ENCODE measurements around the gene GART. TPM values are rescaled to one million over a fixed set of nuclear protein-coding genes. Genes with fewer than 3 reads are reported as not detected.

The GART gene
- total RNA-seq, 1 donor from 2014 or later = 103 TPM

DNA sequence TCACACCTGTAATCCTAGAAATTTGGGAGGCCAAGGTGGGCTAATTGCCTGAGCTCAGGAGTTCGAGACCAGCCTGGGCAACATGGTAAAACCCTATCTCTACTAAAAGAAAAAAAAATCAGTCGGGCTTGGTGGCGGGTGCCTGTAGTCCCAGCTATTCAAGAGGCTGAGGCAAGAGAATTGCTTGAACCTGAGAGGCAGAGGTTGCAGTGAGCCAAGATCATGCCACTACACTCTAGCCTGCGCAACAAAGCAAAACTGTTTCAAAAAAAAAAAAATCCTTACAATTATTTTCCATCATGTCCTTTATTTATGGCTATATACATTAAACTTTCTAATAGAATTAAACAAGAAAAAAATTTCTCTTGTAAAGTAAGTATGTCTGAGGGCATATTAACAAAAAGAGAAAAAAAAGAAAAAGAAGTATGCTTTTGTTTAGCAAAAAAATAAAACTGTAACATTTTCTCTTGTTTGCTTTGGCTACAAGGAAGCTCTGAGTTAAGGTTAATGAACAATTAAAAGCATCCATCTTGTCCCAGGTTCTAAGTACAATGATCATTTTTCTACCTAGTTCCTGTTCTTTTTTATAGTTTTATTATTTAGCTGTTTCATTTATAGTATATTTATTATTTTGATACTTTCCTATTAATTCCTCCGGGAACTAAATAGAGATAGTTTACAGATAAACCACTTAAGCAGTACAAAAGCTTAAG, 80.2 kb downstream of the GART start:
- TF ChIP-seq, protein P1, sequence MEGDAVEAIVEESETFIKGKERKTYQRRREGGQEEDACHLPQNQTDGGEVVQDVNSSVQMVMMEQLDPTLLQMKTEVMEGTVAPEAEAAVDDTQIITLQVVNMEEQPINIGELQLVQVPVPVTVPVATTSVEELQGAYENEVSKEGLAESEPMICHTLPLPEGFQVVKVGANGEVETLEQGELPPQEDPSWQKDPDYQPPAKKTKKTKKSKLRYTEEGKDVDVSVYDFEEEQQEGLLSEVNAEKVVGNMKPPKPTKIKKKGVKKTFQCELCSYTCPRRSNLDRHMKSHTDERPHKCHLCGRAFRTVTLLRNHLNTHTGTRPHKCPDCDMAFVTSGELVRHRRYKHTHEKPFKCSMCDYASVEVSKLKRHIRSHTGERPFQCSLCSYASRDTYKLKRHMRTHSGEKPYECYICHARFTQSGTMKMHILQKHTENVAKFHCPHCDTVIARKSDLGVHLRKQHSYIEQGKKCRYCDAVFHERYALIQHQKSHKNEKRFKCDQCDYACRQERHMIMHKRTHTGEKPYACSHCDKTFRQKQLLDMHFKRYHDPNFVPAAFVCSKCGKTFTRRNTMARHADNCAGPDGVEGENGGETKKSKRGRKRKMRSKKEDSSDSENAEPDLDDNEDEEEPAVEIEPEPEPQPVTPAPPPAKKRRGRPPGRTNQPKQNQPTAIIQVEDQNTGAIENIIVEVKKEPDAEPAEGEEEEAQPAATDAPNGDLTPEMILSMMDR (IDR thresholded peaks at IDR 0.05; ENCODE audit: insufficient read depth, low read length, severe bottlenecking) = no peak
- Histone ChIP-seq H3K27me3 (ENCODE audit: control insufficient read depth, insufficient read depth, low read length) (no peaks in the 10 kb centered on the region), H3K4me3 (ENCODE audit: low read depth, low read length) (no peak overlapping the region), H3K36me3 (ENCODE audit: control insufficient read depth, insufficient read depth, low read length) (peaks cover 2% of the 10 kb centered on the region)
- FAIRE-seq (no peak), DNase-seq (ENCODE audit: low read depth) (no peak)

DNA sequence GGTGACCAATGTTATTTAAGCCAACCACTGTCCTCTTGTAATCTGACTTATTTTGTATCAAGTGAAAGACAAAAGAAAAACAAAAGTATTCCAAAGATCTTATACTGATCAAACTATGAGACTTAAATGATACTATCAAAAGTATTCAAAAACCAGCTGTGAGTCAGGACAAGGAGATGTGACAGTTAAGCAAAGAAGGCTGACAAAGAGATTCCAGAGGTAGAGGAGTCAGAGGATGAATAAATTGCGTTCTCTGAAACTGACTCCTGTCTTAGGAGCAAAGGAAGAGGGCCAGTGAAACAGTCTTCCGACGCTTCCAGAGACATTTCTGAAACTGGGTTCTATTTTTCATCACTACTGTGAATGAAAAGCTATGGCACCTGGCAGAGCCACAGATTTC, 83.1 kb downstream of the GART start:
- no peaks in the 10 kb centered on the region for H3K27me3 ChIP-seq (ENCODE audit: control insufficient read depth, insufficient read depth, low read length)
- no peak overlapping the region for H3K4me3 ChIP-seq (ENCODE audit: low read depth, low read length)
- FAIRE-seq (no peak), DNase-seq (ENCODE audit: low read depth) (no peak)
- TF ChIP-seq, protein P1 (IDR thresholded peaks at IDR 0.05; ENCODE audit: insufficient read depth, low read length, severe bottlenecking) = no peak
- H3K36me3 ChIP-seq (ENCODE audit: control insufficient read depth, insufficient read depth, low read length) = peaks cover 2% of the 10 kb centered on the region

GRCh38 chr21:33455686-33456446, 86.1 kb downstream of the GART start:
- TF ChIP-seq, protein P1 (IDR thresholded peaks at IDR 0.05; ENCODE audit: insufficient read depth, low read length, severe bottlenecking) = no peak
- H3K27me3 ChIP-seq (ENCODE audit: control insufficient read depth, insufficient read depth, low read length) = no peaks in the 10 kb centered on the region
- H3K4me3 ChIP-seq (ENCODE audit: low read depth, low read length) = no peak overlapping the region
- DNase-seq (ENCODE audit: low read depth) = no peak
- no peak for FAIRE-seq
- peaks cover 2% of the 10 kb centered on the region for H3K36me3 ChIP-seq (ENCODE audit: control insufficient read depth, insufficient read depth, low read length)

Other genes with a start within 250 kb of the GART start
- gene IFNAR1, start 217.1 kb downstream of the GART start, total RNA-seq = 8.1 and 8.2 TPM in 2 replicates
- gene IFNGR2, start 138.7 kb downstream of the GART start, total RNA-seq = 42.4 and 56.8 TPM in 2 replicates
- gene TMEM50B, start 62.1 kb downstream of the GART start, total RNA-seq = 16.9 and 31.6 TPM in 2 replicates
- 1.0 and 1.3 TPM in 2 replicates for gene DNAJC28, start 50.4 kb downstream of the GART start, total RNA-seq
- gene SON, start 921 bp upstream of the GART start, total RNA-seq = 105 and 125 TPM in 2 replicates
- 6.6 and 8.4 TPM in 2 replicates for gene DONSON, start 46.6 kb upstream of the GART start, total RNA-seq
- 10.8 and 23.0 TPM in 2 replicates for gene CRYZL1, start 99.6 kb upstream of the GART start, total RNA-seq
- 15.0 and 15.5 TPM in 2 replicates for gene ITSN1, start 100.4 kb upstream of the GART start, total RNA-seq